Adrenal gland (tissue), 5 donors: ENCODE data around the gene TRIM46.

Experiments
- CTCF ChIP-seq, 6 experiments: fragments of 450-650 bp in 4 of 6; fragments of 200-600 bp in 2 of 6; sonication (generic) in 1 of 6; IDR thresholded peaks; 1 replicate in 5 of 6; 2 replicates in 1 of 6; pipeline versions ENCODE4 v1.5.1 to v1.8.0; 2016 to 2021; ENCODE audit warnings: antibody characterized with exemption in 6 of 6, mild to moderate bottlenecking in 2 of 6, moderate library complexity in 1 of 6
- POLR2A ChIP-seq, 2 donors: fragments of 450-650 bp; IDR thresholded peaks; one replicate each; pipeline ENCODE4 v1.6.1; 2017; ENCODE audit warnings: antibody characterized with exemption in 2 of 2, mild to moderate bottlenecking in 2 of 2, moderate library complexity in 1 of 2
- donor health status: DM: no; HTN: no; CAD: no.

GRCh38 chr1:155191904-155192303 is 18.3 kb downstream of the TRIM46 start:
- TF ChIP-seq CTCF (IDR thresholded peaks at IDR 0.05), result no peak
- TF ChIP-seq POLR2A (IDR thresholded peaks at IDR 0.05), result no peak
